Non-pigmented ciliary epithelial cell (primary cell): Measurements from ENCODE around the gene DIP2A.

ENCODE experiments used
- DNase-seq: peaks from one replicate; pipeline ENCODE4 v3.0.0-alpha.2; 2010; ENCODE audit warnings: low read depth

Gene DIP2A

GRCh38 chr21:46596201-46596600 lies 137.5 kb downstream of the DIP2A start:
- DNase-seq = no peak

GRCh38 chr21:46597031-46597430 lies 138.3 kb downstream of the DIP2A start:
- no peak for DNase-seq

- DNase-seq = no peak
Observed at GRCh38 chr21:46597896-46598343, 139.2 kb downstream of the DIP2A start.

GRCh38 chr21:46598581-46599572 lies 140.2 kb downstream of the DIP2A start:
- DNase-seq = peak; percentile 67

GRCh38 chr21:46600305-46600704 lies 141.6 kb downstream of the DIP2A start:
- DNase-seq = no peak

- no peak for DNase-seq
Observed at GRCh38 chr21:46600978-46601377, 142.3 kb downstream of the DIP2A start.

- DNase-seq = no peak
Observed at GRCh38 chr21:46603228-46603627, 144.5 kb downstream of the DIP2A start.

- DNase-seq = no peak
Observed at GRCh38 chr21:46604329-46604974, 145.8 kb downstream of the DIP2A start.

- DNase-seq = no peak
Observed at GRCh38 chr21:46604975-46605766, 146.5 kb downstream of the DIP2A start, which contains the start of gene S100B. S100B (minus strand) TSS chr21:46605082; CDS start chr21:46602415, 2,667 bp downstream.

GRCh38 chr21:46605767-46606426 lies 147.2 kb downstream of the DIP2A start:
- no peak for DNase-seq

- DNase-seq = no peak
Observed at GRCh38 chr21:46606427-46606813, 147.7 kb downstream of the DIP2A start.

- no peak for DNase-seq
Observed at GRCh38 chr21:46607636-46608035, 148.9 kb downstream of the DIP2A start.

- DNase-seq = no peak
Observed at GRCh38 chr21:46608672-46609111, 150.0 kb downstream of the DIP2A start.

- no peak for DNase-seq
Observed at GRCh38 chr21:46610018-46610701, 151.5 kb downstream of the DIP2A start.

- DNase-seq = no peak
Observed at GRCh38 chr21:46613391-46613790, 154.7 kb downstream of the DIP2A start.

- no peak for DNase-seq
Observed at GRCh38 chr21:46616050-46616449, 157.4 kb downstream of the DIP2A start.

GRCh38 chr21:46616656-46617055 lies 158.0 kb downstream of the DIP2A start:
- no peak for DNase-seq

- peak; percentile 59 for DNase-seq
Observed at GRCh38 chr21:46617267-46618051, 158.8 kb downstream of the DIP2A start.

- DNase-seq = no peak
Observed at GRCh38 chr21:46618738-46619379, 160.2 kb downstream of the DIP2A start.
